Measurements from ENCODE around the gene KCNMA1.

KCNMA1 gene

DNA sequence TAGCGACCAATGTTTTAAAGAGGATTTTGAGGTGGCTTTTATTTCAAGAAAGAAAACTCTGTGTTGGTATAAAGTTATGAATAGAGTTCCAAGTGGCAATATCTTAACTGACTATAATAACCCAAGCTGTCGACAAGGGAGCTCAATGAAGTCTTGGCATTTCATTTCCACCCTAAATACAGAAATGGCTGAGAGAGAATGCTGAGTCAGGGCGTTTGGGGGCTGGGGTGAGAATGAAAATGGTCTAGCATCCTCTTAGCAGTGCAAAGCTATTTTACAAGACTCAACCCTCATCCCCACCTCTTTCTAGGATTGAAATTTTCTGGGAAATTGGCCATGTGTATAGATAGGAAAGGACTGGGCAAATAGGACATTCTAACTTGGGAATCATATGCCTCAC lies 759.1 kb downstream of the KCNMA1 start:
- Histone ChIP-seq H3K4me3 (ENCODE audit: extremely low read depth, insufficient read depth, low read length, poor library complexity, severe bottlenecking) (no peak overlapping the region), H3K9me3 (ENCODE audit: control insufficient read depth, low read length) (no peaks in the 10 kb centered on the region), H3K36me3 (ENCODE audit: control insufficient read depth, insufficient read depth, low read length) (no peaks in the 10 kb centered on the region), H3K4me1 (ENCODE audit: control insufficient read depth, insufficient read depth, low read length, poor library complexity, severe bottlenecking) (peaks cover 4% of the 10 kb centered on the region), H3K27ac (ENCODE audit: low read depth, low read length, severe bottlenecking) (no peak overlapping the region)
- WGBS, 2 experiments (ENCODE audit: insufficient coverage in 2 of 2): 100% methylated on average over 1 of the region's 3 CpGs; no CpG with 5 or more reads in 1 of the 2 experiments

DNA sequence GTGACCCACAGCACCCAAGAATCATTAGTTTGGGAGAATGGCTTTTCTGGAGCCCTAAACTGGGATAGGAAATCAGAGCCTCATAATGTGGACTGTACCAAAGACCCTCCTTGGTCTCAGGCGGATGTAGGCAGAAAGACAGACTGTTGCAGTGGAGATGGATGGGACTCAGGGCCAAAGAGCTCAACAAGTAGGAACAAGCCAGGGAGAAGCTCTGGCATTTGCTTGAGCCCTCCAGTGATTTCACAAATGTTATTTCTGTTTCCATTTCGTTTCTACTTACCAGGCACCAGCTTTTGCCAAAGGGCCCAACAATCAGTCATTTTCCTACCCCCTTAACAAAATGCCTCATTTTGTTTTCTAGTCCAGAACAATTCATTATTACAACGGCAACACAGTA lies 762.7 kb downstream of the KCNMA1 start:
- Histone ChIP-seq H3K27ac (ENCODE audit: low read depth, low read length, severe bottlenecking) (no peak overlapping the region), H3K4me3 (ENCODE audit: extremely low read depth, insufficient read depth, low read length, poor library complexity, severe bottlenecking) (no peak overlapping the region), H3K9me3 (ENCODE audit: control insufficient read depth, low read length) (no peaks in the 10 kb centered on the region), H3K36me3 (ENCODE audit: control insufficient read depth, insufficient read depth, low read length) (no peaks in the 10 kb centered on the region), H3K4me1 (ENCODE audit: control insufficient read depth, insufficient read depth, low read length, poor library complexity, severe bottlenecking) (no peaks in the 10 kb centered on the region)
- 89 to 92% methylated on average over 1 to 2 of the region's 3 CpGs for WGBS, 2 experiments (ENCODE audit: insufficient coverage in 2 of 2)

DNA sequence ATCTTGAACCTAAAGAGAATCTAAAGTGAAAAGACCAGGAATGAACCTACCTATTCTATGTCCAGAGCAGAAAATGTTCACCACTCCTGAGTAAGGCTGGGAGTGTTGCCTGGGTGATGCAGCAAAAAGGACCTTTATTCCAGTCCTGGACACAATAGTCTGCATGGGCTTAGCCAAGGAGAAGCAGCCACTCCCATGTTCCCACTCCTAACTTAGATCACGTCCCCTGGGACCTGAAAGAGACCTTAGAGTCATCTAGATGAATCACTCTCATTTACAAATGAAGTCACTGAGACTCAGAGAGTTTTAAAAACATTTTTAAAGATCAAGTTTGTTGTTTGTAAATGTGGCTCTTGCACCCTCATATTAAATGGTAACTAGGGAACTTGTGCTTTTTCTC lies 763.4 kb downstream of the KCNMA1 start:
- no peak overlapping the region for H3K27ac ChIP-seq (ENCODE audit: low read depth, low read length, severe bottlenecking)
- no peak overlapping the region for H3K4me3 ChIP-seq (ENCODE audit: extremely low read depth, insufficient read depth, low read length, poor library complexity, severe bottlenecking)
- H3K9me3 ChIP-seq (ENCODE audit: control insufficient read depth, low read length): no peaks in the 10 kb centered on the region
- 78% methylated on average over 1 of the region's 1 CpG; no CpG with 5 or more reads in 1 of the 2 experiments for WGBS, 2 experiments (ENCODE audit: insufficient coverage in 2 of 2)
- no peaks in the 10 kb centered on the region for H3K4me1 ChIP-seq (ENCODE audit: control insufficient read depth, insufficient read depth, low read length, poor library complexity, severe bottlenecking)
- H3K36me3 ChIP-seq (ENCODE audit: control insufficient read depth, insufficient read depth, low read length): no peaks in the 10 kb centered on the region

DNA sequence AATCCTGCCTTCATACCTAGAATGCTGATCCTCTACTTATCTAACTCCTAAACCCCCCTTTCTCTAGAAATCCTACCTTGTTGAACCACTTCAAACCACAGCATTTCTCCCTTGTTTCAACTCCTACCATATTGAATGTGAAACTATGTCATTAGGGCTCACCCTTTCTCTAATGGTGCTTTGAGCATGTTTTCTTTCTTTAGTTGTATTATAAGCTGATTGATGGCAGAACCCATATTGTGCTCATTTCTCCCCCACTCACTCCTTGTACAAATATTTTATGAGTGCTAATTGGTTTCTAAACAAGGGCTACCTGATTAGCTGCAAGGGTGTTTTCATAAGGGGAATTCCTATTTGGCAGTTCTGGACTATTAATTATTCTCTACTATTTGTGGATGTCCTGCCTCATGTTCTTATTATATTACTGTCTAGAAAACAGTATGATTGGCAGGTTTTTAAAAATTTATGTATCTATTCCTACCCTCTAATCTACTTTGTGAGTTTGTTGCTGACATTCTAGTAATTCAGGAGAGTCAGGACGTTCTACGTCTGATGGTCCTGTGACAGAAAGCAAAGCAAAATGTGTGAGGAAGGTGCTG lies 765.8 kb downstream of the KCNMA1 start:
- no CpG with 5 or more reads among the region's 2 CpGs for WGBS, 2 experiments (ENCODE audit: insufficient coverage in 2 of 2)
- H3K27ac ChIP-seq (ENCODE audit: low read depth, low read length, severe bottlenecking): no peak overlapping the region
- H3K9me3 ChIP-seq (ENCODE audit: control insufficient read depth, low read length): no peaks in the 10 kb centered on the region
- no peaks in the 10 kb centered on the region for H3K36me3 ChIP-seq (ENCODE audit: control insufficient read depth, insufficient read depth, low read length)
- no peaks in the 10 kb centered on the region for H3K4me1 ChIP-seq (ENCODE audit: control insufficient read depth, insufficient read depth, low read length, poor library complexity, severe bottlenecking)
- no peak overlapping the region for H3K4me3 ChIP-seq (ENCODE audit: extremely low read depth, insufficient read depth, low read length, poor library complexity, severe bottlenecking)

DNA sequence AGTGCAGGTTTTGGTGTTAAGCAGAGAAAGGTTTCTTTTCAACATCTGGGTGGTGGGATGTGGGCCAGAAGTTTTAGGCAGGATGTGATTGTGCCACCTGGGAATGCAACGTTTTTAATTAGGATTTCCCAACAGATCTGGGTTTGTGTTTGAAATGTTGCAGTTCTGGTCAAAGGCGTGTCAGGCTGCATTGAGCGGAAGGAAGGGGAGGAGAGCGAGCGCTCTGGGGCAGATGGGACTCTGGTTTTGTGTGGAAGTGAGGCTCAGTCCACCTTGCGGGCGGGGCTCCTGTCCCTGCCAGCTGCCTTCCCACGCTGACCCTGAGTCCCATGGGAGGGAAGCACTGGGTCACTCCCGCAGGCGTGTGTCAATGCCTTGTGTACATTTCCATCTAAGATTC lies 767.7 kb downstream of the KCNMA1 start:
- no peaks in the 10 kb centered on the region for H3K9me3 ChIP-seq (ENCODE audit: control insufficient read depth, low read length)
- 95 to 96% methylated on average over 5 to 10 of the region's 10 CpGs for WGBS, 2 experiments (ENCODE audit: insufficient coverage in 2 of 2)
- no peak overlapping the region for H3K4me3 ChIP-seq (ENCODE audit: extremely low read depth, insufficient read depth, low read length, poor library complexity, severe bottlenecking)
- no peaks in the 10 kb centered on the region for H3K4me1 ChIP-seq (ENCODE audit: control insufficient read depth, insufficient read depth, low read length, poor library complexity, severe bottlenecking)
- H3K27ac ChIP-seq (ENCODE audit: low read depth, low read length, severe bottlenecking): no peak overlapping the region
- no peaks in the 10 kb centered on the region for H3K36me3 ChIP-seq (ENCODE audit: control insufficient read depth, insufficient read depth, low read length)

DNA sequence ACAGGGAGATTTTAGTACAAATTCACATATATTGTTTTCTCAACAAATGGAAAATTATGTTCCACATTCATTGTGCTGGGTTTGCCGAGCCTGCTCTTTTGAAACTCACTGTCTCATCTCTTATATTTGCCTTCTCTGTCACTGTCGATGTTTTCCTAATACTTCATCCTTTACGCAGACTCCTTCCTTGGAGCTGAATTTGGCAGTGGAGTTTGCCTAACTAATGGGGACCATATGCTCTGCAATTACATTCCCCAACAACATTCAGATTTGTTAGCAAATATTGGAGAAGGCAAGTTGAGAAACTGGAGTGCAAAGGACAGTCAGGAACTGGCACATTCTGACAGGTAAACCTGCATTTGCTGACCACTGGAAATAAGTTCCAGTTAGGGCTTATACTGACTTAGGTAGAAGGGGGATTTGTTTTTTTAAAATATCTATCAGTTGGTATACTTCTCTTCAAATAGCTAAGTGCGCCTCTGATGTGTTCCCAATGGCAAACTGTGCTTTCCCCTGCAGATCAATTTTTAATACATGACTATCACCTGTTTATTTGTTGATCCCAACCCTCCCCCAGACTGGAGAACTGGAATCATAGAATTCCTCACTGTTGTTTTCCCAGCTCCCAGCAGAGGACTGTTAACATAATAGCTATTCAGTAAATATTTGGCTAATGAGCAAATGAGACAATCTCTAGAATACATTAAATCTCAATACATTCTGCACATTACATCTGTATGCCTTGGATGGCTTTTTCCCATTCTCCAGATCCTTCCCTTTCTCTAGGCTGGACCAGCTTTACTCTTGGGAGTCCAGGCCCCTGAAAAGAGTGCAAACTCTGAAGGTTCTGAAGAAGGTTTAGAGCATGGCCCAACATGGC lies 769.3 kb downstream of the KCNMA1 start:
- Histone ChIP-seq H3K4me3 (ENCODE audit: extremely low read depth, insufficient read depth, low read length, poor library complexity, severe bottlenecking) (no peak overlapping the region), H3K36me3 (ENCODE audit: control insufficient read depth, insufficient read depth, low read length) (no peaks in the 10 kb centered on the region), H3K4me1 (ENCODE audit: control insufficient read depth, insufficient read depth, low read length, poor library complexity, severe bottlenecking) (no peaks in the 10 kb centered on the region), H3K27ac (ENCODE audit: low read depth, low read length, severe bottlenecking) (no peak overlapping the region), H3K9me3 (ENCODE audit: control insufficient read depth, low read length) (no peaks in the 10 kb centered on the region)
- WGBS, 2 experiments (ENCODE audit: insufficient coverage in 2 of 2): 50 to 57% methylated on average over 1 of the region's 4 CpGs

DNA sequence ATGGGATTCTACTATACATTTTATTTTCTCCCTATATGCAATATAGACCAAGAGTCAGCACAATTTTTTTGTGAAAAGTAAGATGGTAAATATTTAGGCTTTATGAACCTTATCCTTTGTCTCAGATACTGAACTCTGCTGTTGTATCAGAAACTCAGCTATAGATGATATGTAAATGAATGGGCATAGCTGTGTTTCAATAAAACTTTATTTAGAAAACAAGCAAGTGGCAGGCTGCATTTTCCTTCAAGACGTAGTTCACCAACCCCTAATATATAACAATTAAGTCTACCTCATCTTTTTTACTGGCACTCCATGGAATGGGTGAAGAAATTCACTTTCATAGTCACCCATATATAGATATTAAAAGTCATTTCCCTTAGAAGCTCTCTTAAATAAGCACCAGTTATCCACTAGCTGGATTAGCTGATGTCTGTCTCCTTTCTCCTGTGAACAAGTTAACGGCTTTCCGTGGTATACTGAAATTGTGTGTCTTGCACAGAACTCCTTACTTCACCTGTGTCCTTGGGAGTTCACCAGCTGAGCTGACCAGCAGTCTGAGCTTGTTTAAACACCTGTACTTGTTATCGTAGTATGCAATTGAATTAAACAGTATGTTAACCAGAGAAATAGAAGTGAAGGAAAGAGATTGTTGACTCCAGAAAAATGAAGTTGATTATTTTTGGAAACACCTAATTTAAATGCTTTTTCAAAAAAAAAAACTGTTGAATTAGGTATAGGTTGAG lies 770.6 kb downstream of the KCNMA1 start:
- Histone ChIP-seq H3K9me3 (ENCODE audit: control insufficient read depth, low read length) (no peaks in the 10 kb centered on the region), H3K4me1 (ENCODE audit: control insufficient read depth, insufficient read depth, low read length, poor library complexity, severe bottlenecking) (no peaks in the 10 kb centered on the region), H3K36me3 (ENCODE audit: control insufficient read depth, insufficient read depth, low read length) (no peaks in the 10 kb centered on the region), H3K27ac (ENCODE audit: low read depth, low read length, severe bottlenecking) (no peak overlapping the region), H3K4me3 (ENCODE audit: extremely low read depth, insufficient read depth, low read length, poor library complexity, severe bottlenecking) (no peak overlapping the region)
- 100% methylated on average over 1 of the region's 4 CpGs; no CpG with 5 or more reads in 1 of the 2 experiments for WGBS, 2 experiments (ENCODE audit: insufficient coverage in 2 of 2)

DNA sequence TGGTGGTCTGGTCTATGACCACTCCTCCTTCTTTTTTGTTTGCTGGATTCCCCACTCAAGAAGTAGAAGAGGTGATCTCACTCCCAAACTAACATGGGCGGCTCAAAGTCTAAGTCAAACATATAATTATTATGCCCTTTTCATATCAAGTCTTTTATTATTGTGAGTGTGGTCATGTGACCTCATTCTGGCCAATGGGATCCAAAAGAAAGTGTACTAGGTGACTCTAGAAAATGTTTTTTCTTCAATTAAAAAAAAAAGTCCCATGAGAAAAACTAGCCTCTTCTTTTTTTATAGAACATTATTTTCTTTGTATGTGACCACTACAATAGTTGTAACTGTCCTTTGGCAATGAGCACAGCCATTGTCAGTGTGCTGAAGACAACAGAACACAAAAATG lies 772.7 kb downstream of the KCNMA1 start:
- no peaks in the 10 kb centered on the region for H3K36me3 ChIP-seq (ENCODE audit: control insufficient read depth, insufficient read depth, low read length)
- no peaks in the 10 kb centered on the region for H3K4me1 ChIP-seq (ENCODE audit: control insufficient read depth, insufficient read depth, low read length, poor library complexity, severe bottlenecking)
- no peaks in the 10 kb centered on the region for H3K9me3 ChIP-seq (ENCODE audit: control insufficient read depth, low read length)
- no CpG with 5 or more reads among the region's 1 CpG for WGBS, 2 experiments (ENCODE audit: insufficient coverage in 2 of 2)
- no peak overlapping the region for H3K4me3 ChIP-seq (ENCODE audit: extremely low read depth, insufficient read depth, low read length, poor library complexity, severe bottlenecking)
- no peak overlapping the region for H3K27ac ChIP-seq (ENCODE audit: low read depth, low read length, severe bottlenecking)

DNA sequence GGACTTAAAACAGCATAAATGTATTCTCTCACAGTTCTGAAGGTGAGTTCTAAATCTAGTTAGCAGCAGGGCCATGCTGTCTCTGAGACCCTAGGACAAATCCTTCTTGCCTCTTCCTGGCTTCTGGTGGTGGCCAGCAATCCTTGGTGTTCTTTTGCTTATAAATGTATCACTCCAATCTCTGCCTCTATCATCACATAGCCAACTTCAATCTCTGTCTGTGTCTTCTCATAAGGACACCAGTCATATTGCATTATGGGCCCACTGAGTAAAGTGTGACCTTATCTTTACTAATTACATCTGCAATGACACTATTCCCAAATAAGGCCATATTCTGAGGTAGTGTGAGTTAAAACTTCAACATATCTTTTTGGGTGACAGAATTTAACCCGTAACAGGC lies 778.9 kb downstream of the KCNMA1 start:
- no peaks in the 10 kb centered on the region for H3K9me3 ChIP-seq (ENCODE audit: control insufficient read depth, low read length)
- H3K36me3 ChIP-seq (ENCODE audit: control insufficient read depth, insufficient read depth, low read length): no peaks in the 10 kb centered on the region
- no peaks in the 10 kb centered on the region for H3K4me1 ChIP-seq (ENCODE audit: control insufficient read depth, insufficient read depth, low read length, poor library complexity, severe bottlenecking)
- no peak overlapping the region for H3K27ac ChIP-seq (ENCODE audit: low read depth, low read length, severe bottlenecking)
- H3K4me3 ChIP-seq (ENCODE audit: extremely low read depth, insufficient read depth, low read length, poor library complexity, severe bottlenecking): no peak overlapping the region
- 100% methylated on average over 1 of the region's 1 CpG; no CpG with 5 or more reads in 1 of the 2 experiments for WGBS, 2 experiments (ENCODE audit: insufficient coverage in 2 of 2)

DNA sequence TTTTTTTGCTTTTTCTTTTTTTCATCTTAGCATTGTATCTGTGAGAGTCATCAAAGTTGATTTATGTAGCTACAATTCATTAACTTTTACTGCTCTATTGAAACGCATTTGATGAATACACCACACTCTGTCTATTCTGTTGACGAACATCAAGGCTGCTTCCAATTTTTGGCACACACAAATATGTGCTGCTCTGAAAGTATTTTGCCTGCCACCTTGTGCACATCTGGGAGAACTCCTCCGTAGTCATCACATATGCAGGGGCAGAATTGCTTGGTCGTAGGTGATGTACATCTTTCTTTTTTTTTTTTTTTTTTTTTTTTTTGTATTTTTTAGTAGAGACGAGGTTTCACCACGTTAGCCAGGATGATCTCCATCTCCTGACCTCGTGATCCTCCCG lies 796.8 kb downstream of the KCNMA1 start:
- Histone ChIP-seq H3K4me1 (ENCODE audit: control insufficient read depth, insufficient read depth, low read length, poor library complexity, severe bottlenecking) (no peaks in the 10 kb centered on the region), H3K4me3 (ENCODE audit: extremely low read depth, insufficient read depth, low read length, poor library complexity, severe bottlenecking) (no peak overlapping the region), H3K9me3 (ENCODE audit: control insufficient read depth, low read length) (peaks cover 3% of the 10 kb centered on the region), H3K27ac (ENCODE audit: low read depth, low read length, severe bottlenecking) (no peak overlapping the region), H3K36me3 (ENCODE audit: control insufficient read depth, insufficient read depth, low read length) (no peaks in the 10 kb centered on the region)
- WGBS, 2 experiments (ENCODE audit: insufficient coverage in 2 of 2): 84 to 85% methylated on average over 4 of the region's 8 CpGs

Data from mesodermal cell (in vitro differentiated cells).